Heart left ventricle (tissue), 13 donors: ENCODE measurements around the gene SULT1A1.

ENCODE experiments used
- POLR2A ChIP-seq, 2 donors: fragments of 450-650 bp; IDR thresholded peaks; one replicate each; pipeline ENCODE4 v1.6.1; 2017; ENCODE audit warnings: antibody characterized with exemption in 2 of 2, mild to moderate bottlenecking in 2 of 2, moderate library complexity in 2 of 2
- TF ChIP-seq, protein P1 (sequence below), 12 donors: fragments of 200-600 bp; sonication (generic) in 4 of 12; IDR thresholded peaks; one replicate each; pipeline versions ENCODE4 v1.5.0 to v1.8.0; 2018 to 2022; ENCODE audit warnings: antibody characterized with exemption in 12 of 12, mild to moderate bottlenecking in 5 of 12
- donor health status: ischemic (EF 13 %, LVEDD 7.1; RV severe dilation, severe dysfunction).
- donor health status: DM: no; HTN: yes; CAD: no.
- donor health status: DM: no; HTN: no; CAD: no.
- donor health status: ischemic (EF 25% LVEDD 6.9; RV normal size, moderate dysfunction).
- donor health status: ischemic (EF 25% LVEDD 5.7; RV mildly dilated, moderate dysfunction).
- donor health status: ischemic (EF 35%, LVEDD 5.7; RV mildly dilated, moderate dysfunction).
- donor health status: nonischemic (EF 11% LVEDD 7.7; RV severe dilation, severe dysfunction).
- donor health status: DM: yes; HTN: yes; CAD: no.
- donor health status: PGD.
- donor health status: ischemic (EF 29% LVEDD 5.4; RV normal size, mild dysfunction).
- donor health status: nonischemic (EF 23%, LVEDD 6.1; RV moderate dilation, normal function).

DNA sequence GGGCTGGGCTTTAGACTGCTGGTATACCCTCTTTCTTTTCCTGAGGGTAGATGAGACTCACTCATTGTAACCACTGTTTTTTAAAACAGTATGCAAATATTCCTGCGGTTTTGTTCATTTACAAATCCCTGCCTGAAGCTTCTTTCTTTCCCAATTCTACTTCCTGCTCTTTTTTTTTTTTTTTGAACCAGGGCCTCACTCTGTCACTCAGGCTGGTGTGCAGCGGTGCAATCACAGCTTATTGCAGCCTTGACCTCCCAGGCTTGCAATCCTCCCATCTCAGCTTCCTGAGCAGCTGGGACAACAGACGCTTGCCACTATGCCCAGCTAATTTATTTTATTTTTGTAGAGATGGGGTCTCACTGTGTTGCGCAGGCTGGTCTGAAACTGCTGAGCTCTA is 8.0 kb upstream of the SULT1A1 start:
- TF ChIP-seq, protein P1, sequence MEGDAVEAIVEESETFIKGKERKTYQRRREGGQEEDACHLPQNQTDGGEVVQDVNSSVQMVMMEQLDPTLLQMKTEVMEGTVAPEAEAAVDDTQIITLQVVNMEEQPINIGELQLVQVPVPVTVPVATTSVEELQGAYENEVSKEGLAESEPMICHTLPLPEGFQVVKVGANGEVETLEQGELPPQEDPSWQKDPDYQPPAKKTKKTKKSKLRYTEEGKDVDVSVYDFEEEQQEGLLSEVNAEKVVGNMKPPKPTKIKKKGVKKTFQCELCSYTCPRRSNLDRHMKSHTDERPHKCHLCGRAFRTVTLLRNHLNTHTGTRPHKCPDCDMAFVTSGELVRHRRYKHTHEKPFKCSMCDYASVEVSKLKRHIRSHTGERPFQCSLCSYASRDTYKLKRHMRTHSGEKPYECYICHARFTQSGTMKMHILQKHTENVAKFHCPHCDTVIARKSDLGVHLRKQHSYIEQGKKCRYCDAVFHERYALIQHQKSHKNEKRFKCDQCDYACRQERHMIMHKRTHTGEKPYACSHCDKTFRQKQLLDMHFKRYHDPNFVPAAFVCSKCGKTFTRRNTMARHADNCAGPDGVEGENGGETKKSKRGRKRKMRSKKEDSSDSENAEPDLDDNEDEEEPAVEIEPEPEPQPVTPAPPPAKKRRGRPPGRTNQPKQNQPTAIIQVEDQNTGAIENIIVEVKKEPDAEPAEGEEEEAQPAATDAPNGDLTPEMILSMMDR (IDR thresholded peaks at IDR 0.05): no peak
- TF ChIP-seq POLR2A (IDR thresholded peaks at IDR 0.05): no peak
